Ishikawa (cell line): ENCODE results near the gene PPP4R1.

Source experiments
- CEBPB ChIP-seq: IDR thresholded peaks from 2 replicates; pipeline ENCODE4 v1.6.1; 2012
- EGR1 ChIP-seq: IDR thresholded peaks from 2 replicates; pipeline ENCODE4 v1.6.1; 2012
- RAD21 ChIP-seq: IDR thresholded peaks from 2 replicates; pipeline ENCODE4 v1.6.1; 2012; ENCODE audit warnings: low read depth
- REST ChIP-seq: IDR thresholded peaks from 2 replicates; pipeline ENCODE4 v1.6.1; 2012; ENCODE audit warnings: low read depth, mild to moderate bottlenecking
- TAF1 ChIP-seq: IDR thresholded peaks from 2 replicates; pipeline ENCODE4 v1.6.1; 2012; ENCODE audit warnings: low read depth, mild to moderate bottlenecking
- YY1 ChIP-seq: IDR thresholded peaks from 2 replicates; pipeline ENCODE4 v1.6.1; 2012; ENCODE audit warnings: low read depth

- TF ChIP-seq RAD21 = no peak
- no peak for TF ChIP-seq YY1
- no peak for TF ChIP-seq CEBPB
- no peak for TF ChIP-seq EGR1
- TF ChIP-seq TAF1 = no peak
- TF ChIP-seq REST = no peak
Measured at GRCh38 chr18:9558387-9559064, 55.8 kb downstream of the PPP4R1 start.
